HEK293 (cell line): Measurements from ENCODE around the gene PTPN12.

ENCODE experiments used
- ZNF133 ChIP-seq: fragments of 450-650 bp; formaldehyde crosslinking; IDR thresholded peaks from 2 replicates; pipeline ENCODE4 v1.5.1; 2016; ENCODE audit warnings: missing biosample characterization, missing genetic modification characterization
- ZNF510 ChIP-seq: fragments of 450-650 bp; formaldehyde crosslinking; IDR thresholded peaks from 2 replicates; pipeline ENCODE4 v1.5.1; 2018; ENCODE audit warnings: mild to moderate bottlenecking, missing genetic modification characterization, missing biosample characterization; ENCODE audit not compliant: insufficient replicate concordance

GRCh38 chr7:77558284-77558967, 21.3 kb downstream of the PTPN12 start:
- no peak for TF ChIP-seq ZNF510 (tag by site-specific recombination)
- TF ChIP-seq ZNF133: no peak
